MM.1S (cell line): ENCODE results near the gene TMEM150C.

ENCODE experiments used
- EZH2 ChIP-seq: fragments of 300-600 bp; sonication (generic); optimal IDR thresholded peaks from 2 replicates; pipeline ENCODE3; 2017; ENCODE audit warnings: low read depth, mild to moderate bottlenecking, antibody characterized with exemption, low read length, mixed read lengths
- EZH2phosphoT487 ChIP-seq: fragments of 300-600 bp; sonication (generic); IDR thresholded peaks from 2 replicates; pipeline ENCODE4 v1.6.1; 2018; ENCODE audit warnings: antibody characterized with exemption, low read length

DNA sequence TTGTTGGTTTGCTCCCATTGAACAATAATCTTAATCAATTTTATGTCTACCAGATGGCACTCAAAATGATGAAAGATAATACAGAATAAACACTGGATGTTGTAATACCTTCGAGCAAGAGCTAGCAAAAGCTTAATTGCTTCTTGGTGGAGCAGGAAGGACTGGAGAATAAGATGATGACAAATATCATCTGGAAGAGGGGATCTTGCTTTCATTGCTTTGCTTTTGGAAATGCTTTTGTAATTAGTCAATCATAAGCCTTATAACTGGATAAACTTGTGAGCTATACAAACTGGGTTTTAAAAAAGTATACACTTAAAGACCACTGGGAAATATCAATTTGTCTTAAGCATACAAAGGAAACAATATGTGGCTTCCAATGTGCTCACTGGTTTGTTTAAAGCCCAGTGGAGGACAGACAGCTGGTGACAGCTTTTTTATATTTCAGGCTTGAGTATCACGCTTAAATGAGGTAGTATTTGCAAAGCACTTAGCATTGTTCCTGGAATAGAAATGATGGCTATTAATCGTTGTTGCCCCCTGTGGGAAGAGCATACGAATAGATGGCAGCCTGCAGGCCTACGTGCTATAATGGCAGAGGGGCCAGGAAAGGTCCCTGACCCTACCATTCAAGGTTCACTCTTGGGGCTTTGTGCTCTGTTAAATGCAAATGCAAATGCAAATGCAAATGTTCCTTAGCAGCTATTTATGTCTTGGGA is 61.2 kb downstream of the TMEM150C start:
- TF ChIP-seq EZH2 (no peak), EZH2phosphoT487 (no peak)
